Measurements from ENCODE around the gene C1orf174. TPM values are rescaled to one million over a fixed set of nuclear protein-coding genes. Genes with fewer than 3 reads are reported as not detected.

The C1orf174 gene
- total and polyA plus RNA-seq, 3 donors from 2014 or later: 22.9 to 29.7 (median 28.8) TPM

- no peaks in the 10 kb centered on the region for H3K9me3 ChIP-seq
- no peak overlapping the region for H3K4me3 ChIP-seq
- no peaks in the 10 kb centered on the region for H3K27me3 ChIP-seq
- peaks cover 4% of the 10 kb centered on the region for H3K4me1 ChIP-seq
- intact Hi-C loops (cut with DNase I; ENCODE audit: low total_unique reads): no loop called here
- no peak overlapping the region for H3K27ac ChIP-seq
- H3K36me3 ChIP-seq (ENCODE audit: low read depth, missing control alignments): no peaks in the 10 kb centered on the region
- DNase-seq: no peak
- TF ChIP-seq POLR2A (IDR thresholded peaks at IDR 0.05): no peak
- no peak for TF ChIP-seq CTCF (IDR thresholded peaks at IDR 0.05)
These were observed 1.7 kb downstream of the C1orf174 start for GRCh38 chr1:3898475-3898735.

- DNase-seq: no peak
- Histone ChIP-seq H3K36me3 (ENCODE audit: low read depth, missing control alignments) (no peaks in the 10 kb centered on the region), H3K4me1 (peaks cover 4% of the 10 kb centered on the region), H3K27ac (no peak overlapping the region), H3K9me3 (no peaks in the 10 kb centered on the region), H3K27me3 (no peaks in the 10 kb centered on the region), H3K4me3 (no peak overlapping the region)
- no peak for TF ChIP-seq CTCF (IDR thresholded peaks at IDR 0.05)
- no peak for TF ChIP-seq POLR2A (IDR thresholded peaks at IDR 0.05)
- intact Hi-C loops (cut with DNase I; ENCODE audit: low total_unique reads): no loop called here
- 95 to 97% methylated on average over 7 of the region's 7 CpGs for WGBS, 2 donors
These were observed 3.6 kb downstream of the C1orf174 start for GRCh38 chr1:3896396-3897000.

- intact Hi-C loops (cut with DNase I; ENCODE audit: low total_unique reads): no loop called here
- no peak for DNase-seq
- Histone ChIP-seq H3K4me1 (peaks cover 4% of the 10 kb centered on the region), H3K27ac (no peak overlapping the region), H3K4me3 (no peak overlapping the region), H3K36me3 (ENCODE audit: low read depth, missing control alignments) (no peaks in the 10 kb centered on the region), H3K27me3 (no peaks in the 10 kb centered on the region), H3K9me3 (no peaks in the 10 kb centered on the region)
- TF ChIP-seq CTCF (IDR thresholded peaks at IDR 0.05) (no peak), POLR2A (IDR thresholded peaks at IDR 0.05) (no peak)
- 92 to 98% methylated on average over 3 to 4 of the region's 4 CpGs for WGBS, 2 donors
These were observed 4.1 kb downstream of the C1orf174 start for GRCh38 chr1:3895951-3896325.

- 93 to 94% methylated on average over 10 to 13 of the region's 13 CpGs for WGBS, 2 donors
- Histone ChIP-seq H3K27me3 (no peaks in the 10 kb centered on the region), H3K4me3 (no peak overlapping the region), H3K9me3 (no peaks in the 10 kb centered on the region), H3K4me1 (peaks cover 4% of the 10 kb centered on the region), H3K27ac (no peak overlapping the region), H3K36me3 (ENCODE audit: low read depth, missing control alignments) (no peaks in the 10 kb centered on the region)
- DNase-seq: no peak
- intact Hi-C loops (cut with DNase I; ENCODE audit: low total_unique reads): no loop called here
- no peak for TF ChIP-seq POLR2A (IDR thresholded peaks at IDR 0.05)
- no peak for TF ChIP-seq CTCF (IDR thresholded peaks at IDR 0.05)
These were observed 4.7 kb downstream of the C1orf174 start for GRCh38 chr1:3895279-3895950.
